GM23338 (cell line): ENCODE measurements around the gene PTPN6. TPM values are rescaled to one million over a fixed set of nuclear protein-coding genes. Genes with fewer than 3 reads are reported as not detected.

Source experiments
- ATAC-seq: fragments of 200-7000 bp; cut with Tn5 transposase; 3 replicates; pipeline ENCODE4 v1.9.1; 2020
- DNase-seq: peaks from one replicate; pipeline ENCODE4 v3.0.0-alpha.2; 2015; ENCODE audit warnings: low spot score
- H2AFZ ChIP-seq: fragments of 200-600 bp; sonication (generic); 2 replicates; pipeline ENCODE4 v1.8.0; 2016; ENCODE audit warnings: antibody characterized with exemption, mild to moderate bottlenecking, moderate library complexity
- H3F3A ChIP-seq: fragments of 200-600 bp; sonication (generic); replicated peaks from 2 replicates; pipeline ENCODE4 v1.8.0; 2017; ENCODE audit warnings: antibody characterized with exemption, mixed run types, low read depth
- H3K27ac ChIP-seq: fragments of 200-600 bp; sonication (generic); 2 replicates; pipeline ENCODE4 v1.6.1; 2016; ENCODE audit warnings: low read depth
- H3K27me3 ChIP-seq: fragments of 200-600 bp; sonication (generic); 2 replicates; pipeline ENCODE4 v1.8.0; 2016; ENCODE audit warnings: mild to moderate bottlenecking, mixed run types, moderate library complexity; ENCODE audit not compliant: insufficient read depth
- H3K36me3 ChIP-seq: fragments of 200-600 bp; sonication (generic); 2 replicates; pipeline ENCODE4 v1.8.0; 2016; ENCODE audit warnings: mild to moderate bottlenecking; ENCODE audit not compliant: insufficient read depth
- H3K4me1 ChIP-seq: fragments of 200-600 bp; sonication (generic); 2 replicates; pipeline ENCODE4 v1.8.0; 2016; ENCODE audit warnings: mild to moderate bottlenecking, moderate library complexity; ENCODE audit not compliant: insufficient read depth
- H3K4me2 ChIP-seq: fragments of 200-600 bp; sonication (generic); 2 replicates; pipeline ENCODE4 v1.7.1; 2017; ENCODE audit warnings: mixed run types
- H3K4me3 ChIP-seq: fragments of 200-600 bp; sonication (generic); 2 replicates; pipeline ENCODE4 v1.6.1; 2016; ENCODE audit warnings: mixed run types
- H3K79me2 ChIP-seq: fragments of 200-600 bp; sonication (generic); replicated peaks from 2 replicates; pipeline ENCODE4 v1.8.0; 2017; ENCODE audit warnings: mild to moderate bottlenecking; ENCODE audit not compliant: insufficient read depth
- H3K9me2 ChIP-seq: fragments of 200-600 bp; sonication (generic); 2 replicates; pipeline ENCODE4 v1.8.0; 2017; ENCODE audit not compliant: insufficient read depth
- H4K20me1 ChIP-seq: fragments of 200-600 bp; sonication (generic); replicated peaks from 2 replicates; pipeline ENCODE4 v1.8.0; 2017; ENCODE audit warnings: mild to moderate bottlenecking; ENCODE audit not compliant: insufficient read depth
- H3K27ac Mint-ChIP-seq: 2 replicates; pipeline ENCODE4 v1.8.0; 2020; ENCODE audit warnings: inconsistent platforms, mild to moderate bottlenecking, moderate library complexity, mixed read lengths
- H3K27me3 Mint-ChIP-seq: 3 replicates; pipeline ENCODE4 v1.8.0; 2022; ENCODE audit warnings: low read depth, mild to moderate bottlenecking, moderate library complexity, mixed read lengths, inconsistent platforms; ENCODE audit not compliant: insufficient read depth, poor library complexity
- H3K36me3 Mint-ChIP-seq: 3 replicates; pipeline ENCODE4 v1.8.0; 2021; ENCODE audit warnings: low read depth, mild to moderate bottlenecking, inconsistent platforms, moderate library complexity, mixed read lengths
- H3K4me1 Mint-ChIP-seq: 3 replicates; pipeline ENCODE4 v1.8.0; 2020; ENCODE audit warnings: mild to moderate bottlenecking, inconsistent platforms, mixed read lengths
- H3K4me3 Mint-ChIP-seq: 3 replicates; pipeline ENCODE4 v1.8.0; 2021; ENCODE audit warnings: moderate library complexity, mild to moderate bottlenecking, inconsistent platforms, mixed read lengths
- H3K9me3 Mint-ChIP-seq: 3 replicates; pipeline ENCODE4 v1.8.0; 2020; ENCODE audit warnings: moderate library complexity, mild to moderate bottlenecking, inconsistent platforms, mixed read lengths
- CREB1 ChIP-seq: fragments of 250-450 bp; sonication (Bioruptor Pico); IDR thresholded peaks from 2 replicates; pipeline ENCODE4 v1.5.0; 2020; ENCODE audit warnings: low read depth, mild to moderate bottlenecking, moderate library complexity
- CTCF ChIP-seq, 2 experiments: fragments of 200-600 bp in 1 of 2; sonication (generic) in 1 of 2; conservative IDR thresholded peaks; 2 replicates each; pipeline versions ENCODE4 v1.5.1 to v1.6.1; 2016 to 2017; ENCODE audit warnings: antibody characterized with exemption in 2 of 2, low read depth in 2 of 2, mild to moderate bottlenecking in 2 of 2, moderate library complexity in 1 of 2
- EZH2 ChIP-seq: fragments of 200-600 bp; sonication (generic); IDR thresholded peaks from one replicate; pipeline ENCODE4 v1.8.0; 2017; ENCODE audit warnings: antibody characterized with exemption, mild to moderate bottlenecking, low read depth; ENCODE audit not compliant: unreplicated experiment
- JUNB ChIP-seq: IDR thresholded peaks from one replicate; pipeline ENCODE4 v1.6.1; 2016; ENCODE audit warnings: antibody characterized with exemption; ENCODE audit not compliant: unreplicated experiment
- NANOG ChIP-seq: IDR thresholded peaks from 2 replicates; pipeline ENCODE4 v1.6.1; 2016; ENCODE audit warnings: antibody characterized with exemption, borderline replicate concordance
- POLR2AphosphoS5 ChIP-seq: IDR thresholded peaks from 2 replicates; pipeline ENCODE4 v1.6.1; 2016; ENCODE audit warnings: antibody characterized with exemption, low read depth
- STAT1 ChIP-seq: IDR thresholded peaks from one replicate; pipeline ENCODE4 v1.6.1; 2016; ENCODE audit warnings: antibody characterized with exemption; ENCODE audit not compliant: unreplicated experiment
- polyA plus RNA-seq: library from polyadenylated mRNA; unstranded; fragments of >200 nt; fragmentation: Nextera tagmentation; extraction: Ambion mirVana; gene quantifications from 2 replicates; pipeline ENCODE4 v1.2.1, GENCODE V29; 2016
- total RNA-seq: library from RNA; depleted of rRNA; stranded (reverse); fragments of >200 nt; shearing (Covaris generic); gene quantifications from 2 replicates; pipeline ENCODE4 v1.2.3, GENCODE V29; 2014
- TF ChIP-seq, protein P1 (sequence below): IDR thresholded peaks from one replicate; pipeline ENCODE4 v1.6.1; 2018; ENCODE audit warnings: antibody characterized with exemption; ENCODE audit not compliant: unreplicated experiment

Gene PTPN6
- total and polyA plus RNA-seq, 2 experiments from 2014 or later = 25.3 to 35.4 TPM

- TF ChIP-seq CTCF (conservative IDR thresholded peaks at IDR 0.05; ENCODE audit: low read depth in 2 of 2) = no peak
- no peak for TF ChIP-seq JUNB
These were observed 8.1 kb downstream of the PTPN6 start (continued) for GRCh38 chr12:6959058-6959804.

DNA sequence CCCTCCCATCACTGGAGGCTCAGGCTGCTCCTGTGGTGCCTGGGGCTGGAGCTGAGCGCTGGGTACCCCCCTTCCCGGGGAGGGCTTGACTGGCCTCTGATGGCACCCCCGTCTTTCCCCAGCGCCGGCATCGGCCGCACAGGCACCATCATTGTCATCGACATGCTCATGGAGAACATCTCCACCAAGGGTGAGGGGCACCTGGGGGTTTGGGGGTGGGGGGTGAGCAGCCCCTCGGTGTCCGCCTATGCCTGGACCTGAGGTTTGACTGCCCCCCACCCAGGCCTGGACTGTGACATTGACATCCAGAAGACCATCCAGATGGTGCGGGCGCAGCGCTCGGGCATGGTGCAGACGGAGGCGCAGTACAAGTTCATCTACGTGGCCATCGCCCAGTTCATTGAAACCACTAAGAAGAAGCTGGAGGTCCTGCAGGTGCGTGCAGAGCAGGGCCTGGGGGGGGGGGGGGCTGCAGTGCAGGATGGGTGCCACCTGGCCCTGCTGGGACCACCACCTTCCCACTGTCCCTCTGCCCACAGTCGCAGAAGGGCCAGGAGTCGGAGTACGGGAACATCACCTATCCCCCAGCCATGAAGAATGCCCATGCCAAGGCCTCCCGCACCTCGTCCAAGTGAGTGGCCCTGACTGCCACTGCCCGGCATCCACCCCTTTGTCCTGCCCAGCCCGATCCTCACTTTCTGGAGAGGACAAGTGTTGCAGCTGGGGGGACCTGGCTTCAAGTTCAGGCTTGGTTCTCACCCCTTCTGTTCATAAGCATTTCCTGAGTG is 8.8 kb downstream of the PTPN6 start:
- Mint-ChIP-seq H3K4me1 (peaks cover 37% of the 10 kb centered on the region), H3K4me3 (no peak overlapping the region), H3K36me3 (peaks cover 11% of the 10 kb centered on the region), H3K9me3 (no peaks in the 10 kb centered on the region), H3K27ac (no peak overlapping the region), H3K27me3 (peaks cover 20% of the 10 kb centered on the region)
- no peak overlapping the region for H3K4me2 ChIP-seq
- no peaks in the 10 kb centered on the region for H4K20me1 ChIP-seq
- H3F3A ChIP-seq = peaks cover 25% of the 10 kb centered on the region
- H3K9me2 ChIP-seq = no peaks in the 10 kb centered on the region
- H3K36me3 ChIP-seq = no peaks in the 10 kb centered on the region; the same call in 1 of the 2 replicates
- no peaks in the 10 kb centered on the region for H3K27me3 ChIP-seq
- peaks cover 38% of the 10 kb centered on the region for H3K4me1 ChIP-seq
- no peak overlapping the region for H3K4me3 ChIP-seq
- H2AFZ ChIP-seq = no peak overlapping the region
- peaks cover 17% of the 10 kb centered on the region for H3K79me2 ChIP-seq
- ATAC-seq (no peak), DNase-seq (no peak)
- no peak overlapping the region for H3K27ac ChIP-seq
- TF ChIP-seq CTCF (conservative IDR thresholded peaks at IDR 0.05; ENCODE audit: low read depth in 2 of 2) = no peak
- no peak for TF ChIP-seq STAT1
- TF ChIP-seq CREB1 (CRISPR knock-in tag) = no peak
- TF ChIP-seq NANOG = no peak
- TF ChIP-seq, protein P1, sequence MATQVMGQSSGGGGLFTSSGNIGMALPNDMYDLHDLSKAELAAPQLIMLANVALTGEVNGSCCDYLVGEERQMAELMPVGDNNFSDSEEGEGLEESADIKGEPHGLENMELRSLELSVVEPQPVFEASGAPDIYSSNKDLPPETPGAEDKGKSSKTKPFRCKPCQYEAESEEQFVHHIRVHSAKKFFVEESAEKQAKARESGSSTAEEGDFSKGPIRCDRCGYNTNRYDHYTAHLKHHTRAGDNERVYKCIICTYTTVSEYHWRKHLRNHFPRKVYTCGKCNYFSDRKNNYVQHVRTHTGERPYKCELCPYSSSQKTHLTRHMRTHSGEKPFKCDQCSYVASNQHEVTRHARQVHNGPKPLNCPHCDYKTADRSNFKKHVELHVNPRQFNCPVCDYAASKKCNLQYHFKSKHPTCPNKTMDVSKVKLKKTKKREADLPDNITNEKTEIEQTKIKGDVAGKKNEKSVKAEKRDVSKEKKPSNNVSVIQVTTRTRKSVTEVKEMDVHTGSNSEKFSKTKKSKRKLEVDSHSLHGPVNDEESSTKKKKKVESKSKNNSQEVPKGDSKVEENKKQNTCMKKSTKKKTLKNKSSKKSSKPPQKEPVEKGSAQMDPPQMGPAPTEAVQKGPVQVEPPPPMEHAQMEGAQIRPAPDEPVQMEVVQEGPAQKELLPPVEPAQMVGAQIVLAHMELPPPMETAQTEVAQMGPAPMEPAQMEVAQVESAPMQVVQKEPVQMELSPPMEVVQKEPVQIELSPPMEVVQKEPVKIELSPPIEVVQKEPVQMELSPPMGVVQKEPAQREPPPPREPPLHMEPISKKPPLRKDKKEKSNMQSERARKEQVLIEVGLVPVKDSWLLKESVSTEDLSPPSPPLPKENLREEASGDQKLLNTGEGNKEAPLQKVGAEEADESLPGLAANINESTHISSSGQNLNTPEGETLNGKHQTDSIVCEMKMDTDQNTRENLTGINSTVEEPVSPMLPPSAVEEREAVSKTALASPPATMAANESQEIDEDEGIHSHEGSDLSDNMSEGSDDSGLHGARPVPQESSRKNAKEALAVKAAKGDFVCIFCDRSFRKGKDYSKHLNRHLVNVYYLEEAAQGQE = no peak
- no peak for TF ChIP-seq POLR2AphosphoS5
- TF ChIP-seq EZH2 = no peak
